ENCODE measurements around the gene ST7.

- TF ChIP-seq GATA2 (IDR thresholded peaks at IDR 0.05; ENCODE audit: low read depth, low read length) (no peak), GATA3 (IDR thresholded peaks at IDR 0.05; ENCODE audit: low read depth, low read length) (no peak)
Observed at GRCh38 chr7:116981939-116982338, 28.6 kb downstream of the ST7 start.

Data from SH-SY5Y (cell line).